Prostate gland (tissue), 2 donors: ENCODE results near the gene SPINK2. TPM values are rescaled to one million over a fixed set of nuclear protein-coding genes. Genes with fewer than 3 reads are reported as not detected.

ENCODE experiments used
- DNase-seq: peaks from one replicate; pipeline ENCODE4 v3.0.0-alpha.2; 2019; ENCODE audit warnings: low spot score
- H3K27ac ChIP-seq, 2 donors: fragments of 200-600 bp; sonication (generic); 2 replicates each; pipeline ENCODE4 v1.5.1; 2017 to 2019
- H3K27me3 ChIP-seq: fragments of 200-600 bp; sonication (generic); replicated peaks from 2 replicates; pipeline ENCODE4 v1.5.1; 2019; ENCODE audit not compliant: insufficient read depth
- H3K36me3 ChIP-seq, 2 donors: fragments of 200-600 bp; sonication (generic); 1 replicate in 1 of 2; 2 replicates in 1 of 2; pipeline versions ENCODE4 v1.5.1 to v1.8.1; 2017 to 2019
- H3K4me1 ChIP-seq: fragments of 200-600 bp; sonication (generic); replicated peaks from 2 replicates; pipeline ENCODE4 v1.5.1; 2019
- H3K4me3 ChIP-seq, 2 donors: fragments of 200-600 bp; sonication (generic); 2 replicates each; pipeline ENCODE4 v1.5.1; 2017 to 2019
- H3K9me3 ChIP-seq: fragments of 200-600 bp; sonication (generic); 2 replicates; pipeline ENCODE4 v1.5.1; 2017
- POLR2A ChIP-seq: fragments of 450-650 bp; IDR thresholded peaks from one replicate; pipeline ENCODE4 v1.6.1; 2016; ENCODE audit warnings: antibody characterized with exemption, mild to moderate bottlenecking
- POLR2AphosphoS5 ChIP-seq: sonication (generic); formaldehyde crosslinking; IDR thresholded peaks from one replicate; pipeline ENCODE4 v1.6.1; 2017; ENCODE audit warnings: antibody characterized with exemption
- WGBS: methylation state at CpG from one replicate; pipeline ENCODE4 v1.1.5; 2018; 5-methylcytosine and 5-hydroxymethylcytosine counted together
- intact Hi-C: fragments of 100-400 bp; cut with DNase I; formaldehyde crosslinking; loops from one replicate; pipeline ENCODE4 v1.14.2; 2022
- total RNA-seq, 2 donors: library from RNA; depleted of rRNA; stranded (reverse); fragments of >200 nt; gene quantifications; one replicate each; pipeline ENCODE4 v1.1.0, GENCODE V29; 2016
- TF ChIP-seq, protein P1 (sequence below), 4 experiments: fragments of 200-600 bp in 2 of 4; fragments of 450-650 bp in 2 of 4; sonication (generic) in 2 of 4; IDR thresholded peaks; 1 replicate in 3 of 4; 2 replicates in 1 of 4; pipeline ENCODE4 v1.5.1; 2016 to 2019; ENCODE audit warnings: antibody characterized with exemption in 4 of 4, mild to moderate bottlenecking in 2 of 4, moderate library complexity in 2 of 4

The SPINK2 gene
- total RNA-seq, 2 donors from 2014 or later: 53.4 TPM; not detected in 1

- WGBS: 87% methylated on average over 4 of the region's 4 CpGs
- Histone ChIP-seq H3K4me3 (no peak overlapping the region), H3K9me3 (no peaks in the 10 kb centered on the region), H3K27me3 (no peaks in the 10 kb centered on the region), H3K36me3 (no peaks in the 10 kb centered on the region), H3K4me1 (no peaks in the 10 kb centered on the region), H3K27ac (no peak overlapping the region)
- TF ChIP-seq POLR2A: no peak
- TF ChIP-seq, protein P1, sequence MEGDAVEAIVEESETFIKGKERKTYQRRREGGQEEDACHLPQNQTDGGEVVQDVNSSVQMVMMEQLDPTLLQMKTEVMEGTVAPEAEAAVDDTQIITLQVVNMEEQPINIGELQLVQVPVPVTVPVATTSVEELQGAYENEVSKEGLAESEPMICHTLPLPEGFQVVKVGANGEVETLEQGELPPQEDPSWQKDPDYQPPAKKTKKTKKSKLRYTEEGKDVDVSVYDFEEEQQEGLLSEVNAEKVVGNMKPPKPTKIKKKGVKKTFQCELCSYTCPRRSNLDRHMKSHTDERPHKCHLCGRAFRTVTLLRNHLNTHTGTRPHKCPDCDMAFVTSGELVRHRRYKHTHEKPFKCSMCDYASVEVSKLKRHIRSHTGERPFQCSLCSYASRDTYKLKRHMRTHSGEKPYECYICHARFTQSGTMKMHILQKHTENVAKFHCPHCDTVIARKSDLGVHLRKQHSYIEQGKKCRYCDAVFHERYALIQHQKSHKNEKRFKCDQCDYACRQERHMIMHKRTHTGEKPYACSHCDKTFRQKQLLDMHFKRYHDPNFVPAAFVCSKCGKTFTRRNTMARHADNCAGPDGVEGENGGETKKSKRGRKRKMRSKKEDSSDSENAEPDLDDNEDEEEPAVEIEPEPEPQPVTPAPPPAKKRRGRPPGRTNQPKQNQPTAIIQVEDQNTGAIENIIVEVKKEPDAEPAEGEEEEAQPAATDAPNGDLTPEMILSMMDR (IDR thresholded peaks at IDR 0.05): no peak
- TF ChIP-seq POLR2AphosphoS5: no peak
- no peak for DNase-seq
- intact Hi-C loops: no loop called here
Measured at GRCh38 chr4:56844802-56845580, 23.5 kb upstream of the SPINK2 start.

DNA sequence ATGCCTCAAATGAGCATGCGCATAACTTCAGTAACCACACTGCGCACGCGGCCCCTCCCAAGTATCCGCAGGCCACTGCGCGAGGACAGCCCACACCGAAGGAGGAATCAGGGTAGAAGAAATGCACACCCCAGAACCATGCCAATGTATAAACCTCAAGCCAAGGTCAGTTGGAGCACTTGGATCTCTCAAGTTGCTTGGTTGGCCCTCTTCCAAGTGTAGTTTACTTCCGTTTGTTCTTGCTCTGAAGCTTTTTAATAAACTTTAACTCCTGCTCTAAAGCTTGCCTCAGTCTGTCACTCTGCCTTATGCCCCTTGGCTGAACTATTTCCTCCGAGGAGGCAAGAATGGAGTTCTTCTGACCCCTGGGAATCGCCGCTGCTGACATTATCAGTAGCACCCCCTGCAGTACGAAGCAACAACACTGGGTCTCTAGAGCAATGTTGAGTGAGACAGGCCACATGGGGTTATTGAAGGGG is 22.0 kb upstream of the SPINK2 start:
- TF ChIP-seq POLR2A (no peak), POLR2AphosphoS5 (no peak)
- TF ChIP-seq, protein P1 (IDR thresholded peaks at IDR 0.05): no peak
- Histone ChIP-seq H3K4me3 (no peak overlapping the region), H3K27me3 (no peaks in the 10 kb centered on the region), H3K36me3 (no peaks in the 10 kb centered on the region), H3K9me3 (no peaks in the 10 kb centered on the region), H3K27ac (no peak overlapping the region), H3K4me1 (no peaks in the 10 kb centered on the region)
- intact Hi-C loops: no loop called here
- no peak for DNase-seq
- WGBS: 58% methylated on average over 13 of the region's 13 CpGs

DNA sequence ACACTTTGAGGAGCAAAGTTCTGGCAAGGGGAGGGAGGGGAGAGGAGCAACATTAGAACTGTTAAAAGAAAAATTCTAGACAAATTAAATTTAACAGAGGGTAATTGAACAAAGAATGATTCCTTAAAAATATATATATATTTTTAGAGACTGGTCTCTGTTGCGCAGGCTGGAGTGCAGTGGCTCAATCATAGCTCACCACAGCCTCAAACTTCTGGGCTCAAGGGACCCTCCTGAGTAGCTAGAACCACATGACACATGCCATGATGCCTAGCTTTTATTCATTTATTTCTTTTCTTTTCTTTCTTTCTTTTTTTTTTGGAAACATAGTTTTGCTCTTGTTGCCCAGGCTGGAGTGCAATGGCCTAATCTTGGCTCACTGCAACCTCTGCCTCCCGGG is 19.1 kb upstream of the SPINK2 start:
- no peak for DNase-seq
- 100% methylated on average over 2 of the region's 2 CpGs for WGBS
- Histone ChIP-seq H3K27me3 (no peaks in the 10 kb centered on the region), H3K4me3 (no peak overlapping the region), H3K36me3 (no peaks in the 10 kb centered on the region), H3K4me1 (no peaks in the 10 kb centered on the region), H3K9me3 (no peaks in the 10 kb centered on the region), H3K27ac (no peak overlapping the region)
- intact Hi-C loops: no loop called here
- no peak for TF ChIP-seq POLR2AphosphoS5
- TF ChIP-seq, protein P1 (IDR thresholded peaks at IDR 0.05): no peak

GRCh38 chr4:56828784-56829535 is 7.5 kb upstream of the SPINK2 start:
- 96% methylated on average over 1 of the region's 1 CpG for WGBS
- TF ChIP-seq, protein P1 (IDR thresholded peaks at IDR 0.05): no peak
- TF ChIP-seq POLR2A (no peak), POLR2AphosphoS5 (no peak)

More at GRCh38 chr4:56828784-56829535, 7.5 kb upstream of the SPINK2 start:
- no peak overlapping the region for H3K27ac ChIP-seq
- no peaks in the 10 kb centered on the region for H3K27me3 ChIP-seq
- no peaks in the 10 kb centered on the region for H3K9me3 ChIP-seq
- H3K4me3 ChIP-seq: no peak overlapping the region
- no peaks in the 10 kb centered on the region for H3K36me3 ChIP-seq
- H3K4me1 ChIP-seq: no peaks in the 10 kb centered on the region
- intact Hi-C loops: no loop called here
- DNase-seq: no peak
